HG02623 (cell line): ENCODE results near the gene MED12L.

Experiments
- ATAC-seq: cut with Tn5 transposase; IDR thresholded peaks from one replicate; pipeline ENCODE4 v1.9.1; 2021; ENCODE audit warnings: moderate library complexity; ENCODE audit not compliant: unreplicated experiment

Gene MED12L

DNA sequence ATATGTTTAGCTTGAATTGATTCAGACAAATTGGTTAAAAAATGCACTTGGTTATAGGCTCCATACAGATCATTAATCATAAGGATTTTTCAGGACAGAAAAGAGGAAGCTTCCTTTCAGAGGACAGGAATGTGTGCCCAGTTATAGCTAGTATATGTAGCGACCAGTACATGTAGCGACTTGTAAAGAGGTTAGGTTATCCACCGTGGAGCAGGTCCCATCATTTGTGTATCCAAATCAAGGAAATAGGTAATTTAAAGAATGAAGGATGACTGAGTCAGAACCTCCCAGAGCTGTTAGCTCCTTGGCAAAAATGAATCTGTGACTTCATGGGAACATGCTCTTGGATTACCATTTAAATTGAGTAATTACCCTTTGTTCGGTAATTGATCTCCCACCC lies 314.9 kb downstream of the MED12L start:
- ATAC-seq: no peak

DNA sequence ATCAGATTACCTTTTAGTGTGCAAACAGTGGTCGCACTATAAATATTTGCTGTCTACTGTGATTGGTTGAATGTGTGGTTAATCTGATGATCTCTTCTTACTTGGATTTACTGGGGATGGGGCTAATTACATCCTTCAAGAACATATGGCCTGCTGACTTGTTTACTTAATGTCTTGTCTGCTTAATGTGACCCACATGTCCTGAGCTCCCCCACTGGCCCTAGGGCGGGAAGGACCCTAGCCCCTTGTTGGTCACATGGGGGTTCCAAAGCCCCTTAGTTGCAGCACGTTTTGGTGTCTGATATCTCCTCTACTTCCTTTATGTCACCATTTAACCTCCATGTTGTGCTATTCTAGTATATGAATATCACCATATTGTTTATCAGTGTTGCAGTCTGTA lies 316.9 kb downstream of the MED12L start:
- no peak for ATAC-seq

DNA sequence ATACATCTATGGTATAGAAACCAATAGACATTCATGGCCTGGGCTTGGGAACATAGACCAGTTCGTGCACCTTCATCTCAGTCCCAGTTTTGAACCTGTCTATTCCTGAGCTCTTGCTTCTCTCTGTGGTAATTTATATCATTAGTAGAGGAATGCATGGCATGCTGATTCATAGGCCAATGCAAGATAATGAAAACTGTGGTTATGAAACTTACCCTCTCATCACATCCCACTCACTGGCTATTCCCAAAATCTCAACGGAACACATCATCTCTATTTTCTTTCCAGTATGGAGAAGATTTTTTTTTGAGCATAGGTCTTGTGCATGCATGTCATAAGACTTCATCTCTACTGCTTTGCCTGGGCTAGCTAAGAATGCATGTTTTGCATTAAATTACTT lies 317.8 kb downstream of the MED12L start:
- no peak for ATAC-seq

DNA sequence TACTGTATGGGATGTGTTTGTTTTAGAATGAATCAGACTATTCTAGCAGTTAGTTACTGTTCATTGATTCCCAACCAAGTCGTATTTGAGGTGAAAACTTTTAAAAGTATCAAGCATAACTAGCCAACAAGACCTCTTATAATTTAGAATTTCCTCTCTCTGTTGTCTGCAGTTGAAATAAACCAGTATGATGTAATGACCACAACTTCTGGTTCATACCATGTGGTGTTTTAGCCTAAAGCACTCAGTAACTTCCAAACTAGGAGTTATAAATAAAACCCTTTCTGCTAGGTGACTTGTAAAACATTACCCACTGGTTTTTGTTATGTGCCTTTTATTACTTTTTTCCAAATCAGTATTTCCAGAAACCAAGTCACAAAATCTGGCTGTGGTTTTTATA lies 318.9 kb downstream of the MED12L start:
- ATAC-seq: no peak

DNA sequence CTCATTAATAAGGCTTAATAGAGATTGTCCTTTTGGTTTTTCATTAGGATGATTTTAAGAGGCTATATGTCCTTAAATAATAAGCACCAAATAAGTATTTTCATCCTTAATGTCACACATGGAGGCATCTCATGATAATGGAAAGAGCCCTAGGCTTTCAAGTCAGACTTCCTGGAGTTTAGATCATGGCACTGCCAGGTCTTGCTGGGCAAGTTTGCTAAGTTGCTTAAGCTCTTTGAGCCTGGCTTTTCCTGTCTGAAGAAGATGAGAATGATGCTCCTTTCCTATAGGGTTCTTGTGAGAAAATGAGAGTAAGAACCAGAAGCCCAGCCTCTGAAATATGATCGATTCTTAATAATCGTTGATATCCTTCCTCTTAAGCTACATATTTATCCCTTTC lies 322.5 kb downstream of the MED12L start:
- ATAC-seq: no peak

DNA sequence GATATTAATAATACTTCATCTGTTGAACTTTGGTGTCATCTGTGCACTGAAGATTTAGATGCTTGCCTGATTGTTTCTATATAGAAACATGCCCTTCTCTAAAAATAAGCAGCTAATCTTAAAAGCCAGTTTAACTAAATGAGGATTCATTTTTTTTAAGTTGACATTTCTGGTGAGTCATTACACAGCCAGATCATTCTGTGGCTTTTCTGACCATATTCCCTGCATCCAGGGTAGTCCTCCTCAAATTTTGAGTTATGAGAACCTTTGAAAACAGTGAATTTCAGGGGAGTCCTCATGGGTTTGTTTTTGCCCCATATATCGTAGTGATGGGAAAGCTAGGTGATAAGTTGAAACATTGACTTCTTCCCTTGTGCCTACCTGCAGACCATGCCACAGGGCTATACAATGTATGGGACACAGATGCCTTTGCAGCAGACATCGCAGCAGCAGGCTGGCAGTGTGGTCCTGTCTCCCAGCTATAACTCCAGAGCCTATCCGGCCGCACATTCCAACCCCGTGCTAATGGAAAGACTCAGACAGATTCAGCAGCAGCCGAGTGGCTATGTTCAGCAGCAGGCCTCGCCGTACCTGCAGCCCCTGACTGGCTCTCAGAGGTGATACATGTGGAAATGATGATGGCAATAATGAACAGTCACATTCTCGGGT lies 325.6 kb downstream of the MED12L start:
- ATAC-seq: no peak

DNA sequence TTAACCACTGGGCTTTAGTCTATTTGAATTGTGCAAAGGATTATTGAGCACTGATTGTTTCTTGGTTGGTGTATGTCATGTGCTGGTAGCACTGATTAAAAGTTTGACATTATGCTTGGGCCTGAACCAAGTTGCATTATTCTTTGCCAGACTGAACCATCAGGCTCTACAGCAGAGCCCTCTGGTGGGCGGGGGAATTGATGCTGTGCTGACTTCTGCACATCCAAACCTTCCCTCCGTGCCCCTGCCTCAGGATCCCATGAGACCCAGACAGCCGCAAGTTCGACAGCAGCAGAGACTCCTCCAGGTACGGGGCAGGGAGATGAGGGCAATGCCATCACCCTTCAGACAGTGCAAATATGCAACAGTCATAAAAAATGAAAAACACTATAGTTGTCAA lies 327.5 kb downstream of the MED12L start:
- no peak for ATAC-seq

DNA sequence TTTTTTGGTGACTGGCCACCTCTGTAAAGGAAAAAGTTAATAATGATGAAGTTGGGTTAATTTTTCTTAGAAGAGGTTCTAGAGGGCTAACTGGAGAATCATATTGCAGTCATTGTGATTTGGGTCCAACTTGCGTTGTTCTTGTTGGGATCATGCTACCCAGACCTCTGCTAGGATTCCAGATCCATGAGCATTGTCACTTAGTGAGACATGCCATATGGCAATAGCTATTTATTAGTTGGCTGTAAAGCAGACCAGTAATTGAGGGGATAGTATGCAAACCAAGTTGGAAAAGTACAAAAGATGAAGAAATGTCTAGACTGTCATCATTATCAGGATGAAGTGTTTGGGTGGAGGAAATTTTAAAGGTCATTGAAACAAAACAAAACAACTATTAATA lies 329.8 kb downstream of the MED12L start:
- ATAC-seq: no peak

DNA sequence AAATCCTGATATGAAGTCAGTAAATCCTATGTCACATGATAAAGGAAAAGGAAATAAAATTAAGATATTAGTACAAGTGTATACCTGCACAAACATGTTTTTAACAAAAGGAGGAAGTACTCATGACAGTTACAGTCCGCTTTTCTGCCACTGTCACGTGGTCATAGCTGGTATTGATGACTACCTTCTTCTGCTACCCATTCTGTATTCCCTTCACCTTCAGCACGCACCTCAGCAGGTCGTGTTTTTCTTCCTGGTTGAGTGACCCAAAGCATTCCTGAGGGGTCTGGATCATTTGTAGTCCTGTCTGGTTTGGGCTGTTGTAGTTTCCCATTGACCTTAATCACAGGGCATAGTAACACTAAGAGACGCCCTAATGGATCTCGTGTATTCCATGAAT lies 334.3 kb downstream of the MED12L start:
- no peak for ATAC-seq

DNA sequence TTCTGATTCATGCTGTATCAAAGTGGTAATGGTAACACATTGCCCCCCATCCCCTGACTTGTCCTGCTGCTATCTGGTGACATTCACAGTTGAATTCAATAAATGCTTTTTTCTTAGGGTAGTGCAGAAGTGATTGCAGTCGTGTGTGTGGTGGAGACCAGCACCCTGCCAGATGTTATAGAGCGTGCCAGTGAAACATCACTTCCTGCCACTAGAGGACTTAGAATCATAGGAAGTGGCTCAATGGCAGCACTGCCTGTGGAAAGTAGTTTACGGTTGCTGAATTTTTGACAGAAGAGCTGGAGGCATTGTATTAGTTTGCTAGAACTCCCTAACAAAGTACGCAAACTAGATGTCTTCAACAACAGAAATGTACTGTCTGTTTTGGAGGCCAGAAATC lies 336.5 kb downstream of the MED12L start:
- peak; percentile 47 for ATAC-seq

DNA sequence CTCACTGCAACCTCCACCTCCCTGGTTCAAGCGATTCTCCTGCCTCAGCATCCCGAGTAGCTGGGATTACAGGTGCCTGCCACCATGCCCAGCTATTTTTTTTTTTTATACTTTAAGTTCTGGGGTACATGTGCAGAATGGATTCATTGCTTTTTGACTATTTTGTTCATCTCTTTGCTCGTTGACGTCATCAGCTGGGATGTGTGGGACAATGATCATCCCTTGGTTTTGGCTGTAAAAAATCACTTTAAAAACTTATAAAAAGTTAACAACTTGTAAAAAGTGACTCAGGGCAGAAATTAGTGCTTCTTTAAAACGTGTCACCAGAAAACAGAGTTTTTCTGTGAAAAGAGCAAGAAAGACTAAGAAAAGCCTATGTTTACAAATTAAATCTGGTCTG lies 337.6 kb downstream of the MED12L start:
- ATAC-seq: no peak

DNA sequence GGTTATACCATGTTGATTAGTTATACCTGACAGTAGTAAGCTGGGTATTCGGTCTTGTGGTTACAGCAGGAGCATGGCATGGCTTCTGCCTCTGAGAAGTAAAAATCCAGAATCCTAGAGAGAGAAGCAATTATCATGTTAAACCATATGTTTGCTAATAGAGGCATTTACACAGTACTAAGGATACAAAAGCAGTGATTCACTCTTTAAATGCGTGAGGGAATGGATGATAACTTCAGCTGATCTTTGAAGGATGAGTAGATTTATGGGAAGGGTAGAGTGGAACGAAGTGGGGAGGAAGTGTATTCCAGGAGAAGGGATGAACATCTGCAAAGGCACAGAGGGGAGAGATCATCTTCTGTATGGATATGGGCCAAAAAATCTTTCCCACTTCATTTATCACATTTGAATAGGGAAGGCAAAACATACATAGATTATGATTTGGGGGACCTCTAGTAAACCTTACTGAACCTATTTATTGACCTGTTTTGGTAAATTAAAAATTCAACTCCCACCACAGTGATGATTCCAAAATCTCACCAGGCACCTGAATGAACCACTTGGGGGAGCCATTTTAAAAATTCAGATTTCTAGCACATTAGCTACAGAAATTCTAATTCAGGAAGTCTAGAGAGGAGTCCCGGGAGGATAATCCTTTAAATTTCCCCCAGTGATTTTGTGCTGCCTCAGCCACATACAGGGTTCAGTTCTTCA lies 340.3 kb downstream of the MED12L start:
- peak; percentile 20 for ATAC-seq

DNA sequence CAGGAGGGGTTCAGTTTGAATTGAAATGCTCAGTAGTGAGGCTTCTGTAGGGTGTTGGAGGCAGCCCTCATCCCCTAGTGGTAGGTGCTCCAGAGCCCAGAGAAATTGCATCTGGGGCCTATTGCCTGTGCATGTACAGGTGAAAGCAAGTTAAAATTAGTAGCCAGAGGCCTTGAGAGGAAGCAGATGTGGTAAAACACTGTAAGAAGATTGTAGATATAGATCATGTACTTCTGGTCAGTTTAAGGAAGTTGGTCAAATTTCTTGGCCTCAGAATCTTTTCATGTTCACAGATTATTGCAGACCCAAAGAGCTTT lies 340.8 kb downstream of the MED12L start:
- peak; percentile 73 for ATAC-seq

DNA sequence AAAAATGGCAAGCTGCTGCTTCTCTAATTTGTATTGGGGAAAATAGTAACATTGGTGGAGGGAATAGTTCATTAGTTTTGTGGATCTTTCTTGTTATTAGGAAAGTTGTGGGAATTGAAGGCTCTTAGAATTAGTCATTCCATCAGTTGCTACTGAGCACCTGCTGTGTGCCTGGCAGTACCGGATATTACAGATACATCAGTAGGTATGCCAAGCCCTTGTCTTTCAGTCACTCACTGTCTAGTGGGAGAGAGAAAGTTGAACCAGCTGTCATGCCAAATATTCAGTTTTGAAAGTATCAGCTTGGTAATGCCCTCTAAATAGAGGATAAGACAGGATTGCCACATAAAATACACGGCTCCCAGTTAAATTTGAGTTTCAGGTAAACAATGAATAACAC lies 342.9 kb downstream of the MED12L start:
- ATAC-seq: no peak

DNA sequence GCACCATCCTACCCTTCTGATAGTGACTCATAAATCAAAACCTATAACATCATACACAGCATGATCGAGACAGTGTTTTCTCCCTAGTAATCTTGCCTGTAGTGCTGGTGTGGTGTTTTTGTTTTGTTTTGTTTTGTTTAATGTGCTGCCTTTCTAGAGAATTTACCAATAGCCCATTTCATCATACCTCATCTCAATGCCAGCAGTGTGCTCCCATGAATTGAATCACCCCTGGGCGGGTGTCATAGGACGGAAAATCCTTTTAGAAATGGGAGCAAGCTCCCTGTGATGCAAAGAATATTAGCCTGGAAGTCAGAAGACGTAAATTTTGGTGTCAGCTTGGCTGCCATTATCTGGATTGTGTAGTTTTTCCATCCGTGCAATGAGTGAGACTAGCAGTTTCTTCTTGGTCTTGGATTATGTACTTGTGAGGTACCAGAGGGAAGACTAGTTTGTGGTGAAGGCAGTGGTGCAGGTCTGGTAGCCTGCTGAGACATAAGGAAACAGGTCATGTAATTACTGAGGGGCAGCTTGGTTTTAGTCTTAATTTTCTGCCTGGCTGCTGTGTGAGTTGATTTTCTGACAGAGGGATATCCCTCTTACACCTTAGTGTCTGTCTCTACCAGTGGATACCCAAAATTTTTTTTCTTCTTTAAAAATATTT lies 345.5 kb downstream of the MED12L start:
- no peak for ATAC-seq

DNA sequence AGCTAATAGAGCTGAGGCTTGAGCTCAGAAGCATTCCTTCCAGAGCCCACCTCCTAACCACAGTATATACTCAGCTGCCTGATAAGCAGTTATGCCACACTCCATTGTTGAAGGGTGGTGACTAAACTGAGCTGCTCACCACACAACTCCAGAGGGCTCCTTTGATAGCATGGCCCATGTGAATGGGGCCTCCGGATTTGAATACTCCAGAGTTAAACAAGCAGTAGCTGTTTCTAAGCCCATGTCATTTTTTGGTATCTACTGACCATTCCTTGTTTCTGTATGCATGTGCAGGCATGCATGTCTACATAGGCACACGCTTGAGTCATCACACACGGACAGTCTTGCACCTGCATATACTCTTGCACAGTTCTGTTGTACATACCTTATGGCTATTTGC lies 346.5 kb downstream of the MED12L start:
- no peak for ATAC-seq

DNA sequence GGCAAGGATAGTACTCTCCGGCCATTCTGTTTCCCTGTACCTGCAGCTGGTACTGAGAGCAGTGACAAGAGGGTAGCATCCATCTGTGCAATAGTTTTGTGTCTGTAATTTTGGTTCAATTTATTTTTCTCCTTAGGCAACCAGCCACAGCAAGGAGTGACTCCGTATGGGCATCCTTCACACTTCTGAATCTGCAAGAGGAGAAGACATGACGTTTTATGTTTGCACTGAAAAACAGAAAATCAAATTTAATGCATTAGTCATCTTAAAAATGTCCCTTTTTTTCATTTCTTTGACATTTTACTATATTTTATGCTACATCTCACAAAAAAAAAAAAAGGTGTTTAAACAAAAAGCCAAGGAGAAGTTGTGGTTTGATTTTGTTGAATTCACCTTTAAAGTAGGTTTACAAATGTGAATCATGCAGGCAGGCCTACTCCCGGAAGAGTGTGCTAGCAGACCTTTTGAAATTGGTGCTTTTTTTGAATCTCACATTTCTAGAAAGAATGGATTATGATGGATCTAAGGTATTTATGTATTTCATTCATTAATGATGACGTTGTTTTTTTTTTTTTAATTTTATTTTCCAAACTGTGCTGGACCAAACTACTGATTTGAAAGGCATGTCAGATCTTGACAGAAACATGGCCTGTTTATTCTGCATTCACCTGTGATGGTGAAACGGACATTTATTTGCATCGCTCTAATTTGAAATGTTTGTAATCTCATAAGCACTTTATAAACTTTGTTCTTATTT lies 347.3 kb downstream of the MED12L start:
- no peak for ATAC-seq

DNA sequence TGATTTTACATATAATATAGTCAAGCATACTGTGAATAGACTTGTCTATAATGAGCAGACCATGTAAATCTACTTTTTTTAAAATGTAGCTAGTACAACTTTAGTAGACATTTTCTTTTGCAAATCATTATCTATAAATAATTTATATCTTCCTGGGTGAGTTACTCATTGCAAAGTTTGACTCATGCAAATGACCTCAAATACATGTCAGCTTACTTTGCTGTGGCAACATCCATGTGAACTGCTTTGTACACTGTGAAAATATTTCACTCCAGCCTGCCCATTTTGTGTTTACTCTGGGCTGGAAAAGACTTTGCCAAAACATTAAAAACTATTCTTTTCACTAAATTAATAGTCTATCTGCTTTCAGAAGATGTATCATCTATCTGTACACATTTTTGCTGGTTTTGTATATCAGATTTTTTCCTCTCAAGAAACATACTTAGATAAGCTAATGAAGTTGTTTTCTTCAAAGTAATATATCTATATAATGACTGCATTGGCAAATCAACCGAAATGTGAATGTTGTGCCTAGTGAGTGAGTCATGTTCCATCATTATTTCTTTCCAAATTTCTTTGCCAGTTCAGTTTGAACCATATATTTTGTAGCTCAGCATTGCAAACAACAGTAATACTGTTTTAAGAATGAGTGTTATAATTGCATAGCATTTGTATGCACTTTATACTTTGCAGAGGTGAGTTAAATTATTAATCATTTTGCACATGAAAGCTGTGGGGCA lies 348.9 kb downstream of the MED12L start:
- ATAC-seq: no peak

DNA sequence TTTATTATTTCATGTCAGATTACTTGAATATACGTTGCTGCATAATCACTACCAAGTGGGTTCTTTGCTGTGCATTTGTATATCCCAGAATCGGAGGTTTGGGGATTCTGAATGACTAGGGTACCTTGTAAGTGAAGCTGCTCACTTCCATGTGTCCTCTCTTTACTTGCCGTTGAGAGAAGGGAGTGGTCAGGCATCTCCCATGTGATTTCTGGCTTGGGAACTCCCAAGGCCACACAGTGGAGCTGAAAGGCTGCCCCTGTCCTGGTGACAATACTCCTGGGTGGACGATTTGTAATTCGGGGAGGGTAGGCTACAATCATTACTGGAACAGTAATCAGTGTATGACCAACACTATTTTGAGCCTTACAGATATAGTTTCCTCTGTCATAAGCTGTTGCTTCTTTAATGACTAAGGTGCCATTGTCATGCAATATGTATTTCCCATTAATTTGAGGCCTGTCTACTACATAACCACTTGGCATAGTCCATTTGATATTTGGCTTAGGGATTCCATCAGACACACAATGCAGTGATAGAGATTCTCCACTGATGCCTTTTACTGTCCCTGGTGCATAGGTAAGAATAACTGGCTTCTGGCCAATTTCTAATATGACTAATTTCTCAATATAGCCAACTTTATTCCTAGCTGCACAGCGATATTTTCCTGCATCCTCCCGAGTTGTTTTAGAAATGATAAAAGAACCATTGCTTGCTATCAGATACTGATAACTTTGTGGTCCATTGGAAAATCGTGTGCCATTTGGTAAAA lies 351.4 kb downstream of the MED12L start:
- ATAC-seq: no peak

DNA sequence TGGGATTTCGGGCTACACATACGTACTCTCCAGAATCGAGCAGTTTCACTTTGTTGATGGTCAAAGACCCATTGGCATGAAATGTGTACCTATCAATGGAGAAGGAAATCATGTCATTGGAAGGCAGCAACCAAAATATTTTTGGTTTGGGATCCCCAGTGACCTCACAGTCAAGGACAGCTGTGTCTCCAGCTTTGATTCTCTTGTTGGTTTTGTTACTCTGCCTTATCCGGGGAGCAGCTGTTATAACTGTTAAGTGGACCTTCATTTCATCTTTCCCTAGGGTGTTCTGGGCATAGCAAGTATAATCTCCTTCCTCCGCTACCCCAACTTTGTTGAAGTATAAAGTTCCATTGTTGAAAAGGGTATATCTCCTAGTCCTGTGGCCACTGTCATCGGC lies 352.4 kb downstream of the MED12L start:
- no peak for ATAC-seq
